HEK293T (cell line): ENCODE results near the gene GLDN.

Source experiments
- CTCF ChIA-PET: fragments of 350-600 bp; formaldehyde crosslinking; extraction: SDS; loops from one replicate; lab custom pipeline; 2021; ENCODE audit warnings: antibody characterized with exemption, inconsistent platforms; lab: Yijun Ruan, JAX
- POLR2A ChIA-PET: fragments of 350-600 bp; formaldehyde crosslinking; extraction: SDS; loops from one replicate; lab custom pipeline; 2020; ENCODE audit warnings: antibody characterized with exemption, inconsistent platforms; lab: Yijun Ruan, JAX
- DNase-seq: peaks from one replicate; pipeline ENCODE4 v3.0.0; 2012; ENCODE audit warnings: mixed read lengths; ENCODE audit errors: extremely low spot score
- ARNT ChIP-seq: fragments of 450-650 bp; IDR thresholded peaks from 2 replicates; pipeline ENCODE4 v1.6.1; 2017; ENCODE audit warnings: mild to moderate bottlenecking
- BHLHE40 ChIP-seq: fragments of 450-650 bp; IDR thresholded peaks from 2 replicates; pipeline ENCODE4 v1.6.1; 2016; ENCODE audit warnings: mild to moderate bottlenecking, moderate library complexity, borderline replicate concordance
- CTBP1 ChIP-seq: fragments of 450-650 bp; IDR thresholded peaks from 2 replicates; pipeline ENCODE4 v1.6.1; 2016; ENCODE audit warnings: borderline replicate concordance
- ELF4 ChIP-seq: fragments of 450-650 bp; IDR thresholded peaks from 2 replicates; pipeline ENCODE4 v1.6.1; 2017; ENCODE audit warnings: antibody characterized with exemption
- FOXA1 ChIP-seq: fragments of 450-650 bp; IDR thresholded peaks from 2 replicates; pipeline ENCODE4 v1.6.1; 2016; ENCODE audit warnings: mild to moderate bottlenecking
- FOXK2 ChIP-seq: fragments of 450-650 bp; IDR thresholded peaks from 2 replicates; pipeline ENCODE4 v1.6.1; 2016; ENCODE audit warnings: mild to moderate bottlenecking
- FOXM1 ChIP-seq: fragments of 450-650 bp; IDR thresholded peaks from 2 replicates; pipeline ENCODE4 v1.6.1; 2017; ENCODE audit warnings: mild to moderate bottlenecking, borderline replicate concordance
- HDGF ChIP-seq: fragments of 450-650 bp; IDR thresholded peaks from 2 replicates; pipeline ENCODE4 v1.6.1; 2017; ENCODE audit warnings: antibody characterized with exemption, borderline replicate concordance
- L3MBTL2 ChIP-seq: fragments of 450-650 bp; conservative IDR thresholded peaks from 2 replicates; pipeline ENCODE4 v1.6.1; 2016; ENCODE audit warnings: mild to moderate bottlenecking
- LEF1 ChIP-seq: fragments of 450-650 bp; IDR thresholded peaks from 2 replicates; pipeline ENCODE4 v1.6.1; 2017; ENCODE audit warnings: mild to moderate bottlenecking, borderline replicate concordance
- NFRKB ChIP-seq: fragments of 450-650 bp; IDR thresholded peaks from 2 replicates; pipeline ENCODE4 v1.6.1; 2016; ENCODE audit warnings: mild to moderate bottlenecking, moderate library complexity
- PKNOX1 ChIP-seq: fragments of 450-650 bp; IDR thresholded peaks from 2 replicates; pipeline ENCODE4 v1.6.1; 2016
- SP1 ChIP-seq: fragments of 450-650 bp; IDR thresholded peaks from 2 replicates; pipeline ENCODE4 v1.6.1; 2017
- SUZ12 ChIP-seq: fragments of 450-650 bp; IDR thresholded peaks from 2 replicates; pipeline ENCODE4 v1.6.1; 2016; ENCODE audit warnings: mild to moderate bottlenecking
- TARDBP ChIP-seq: fragments of 450-650 bp; IDR thresholded peaks from 2 replicates; pipeline ENCODE4 v1.6.1; 2016
- ZNF384 ChIP-seq: fragments of 450-650 bp; IDR thresholded peaks from 2 replicates; pipeline ENCODE4 v1.6.1; 2016

Gene GLDN

GRCh38 chr15:51307325-51307724 is 34.1 kb upstream of the GLDN start:
- TF ChIP-seq CTBP1 (no peak), FOXA1 (no peak), TARDBP (no peak), FOXK2 (no peak), SP1 (no peak), ARNT (no peak), ZNF384 (no peak)
- DNase-seq = no peak
- ChIA-PET CTCF (no interaction called here), POLR2A (no interaction called here)

- CTCF ChIA-PET = no interaction called here
These were observed 33.6 kb upstream of the GLDN start for GRCh38 chr15:51307811-51308210.

GRCh38 chr15:51310064-51310463 is 31.4 kb upstream of the GLDN start:
- TF ChIP-seq SUZ12 = no peak
- no peak for TF ChIP-seq TARDBP
- no peak for TF ChIP-seq L3MBTL2
- no peak for TF ChIP-seq ZNF384
- no peak for TF ChIP-seq ELF4
- no peak for TF ChIP-seq FOXM1
- no peak for TF ChIP-seq LEF1
- no peak for TF ChIP-seq BHLHE40
- TF ChIP-seq NFRKB = no peak
- no peak for TF ChIP-seq PKNOX1
- no peak for TF ChIP-seq ARNT
- no peak for TF ChIP-seq HDGF
- TF ChIP-seq FOXA1 = no peak
- TF ChIP-seq CTBP1 = no peak
- no peak for TF ChIP-seq SP1
- TF ChIP-seq FOXK2 = no peak
- DNase-seq = no peak
- CTCF ChIA-PET = no interaction called here
- POLR2A ChIA-PET = no interaction called here

More at GRCh38 chr15:51307811-51308210, 33.6 kb upstream of the GLDN start:
- TF ChIP-seq SUZ12 = no peak
- TF ChIP-seq ZNF384 = no peak
- no peak for TF ChIP-seq FOXK2
- TF ChIP-seq NFRKB = no peak
- TF ChIP-seq PKNOX1 = no peak
- no peak for TF ChIP-seq TARDBP
- TF ChIP-seq HDGF = no peak
- TF ChIP-seq FOXA1 = no peak
- TF ChIP-seq FOXM1 = no peak
- TF ChIP-seq LEF1 = no peak
- no peak for TF ChIP-seq L3MBTL2
- no peak for TF ChIP-seq ARNT
- TF ChIP-seq BHLHE40 = no peak
- TF ChIP-seq SP1 = no peak
- DNase-seq = no peak
- POLR2A ChIA-PET = no interaction called here

GRCh38 chr15:51311510-51311909 is 29.9 kb upstream of the GLDN start:
- no peak for DNase-seq
- TF ChIP-seq FOXA1 (no peak), ELF4 (no peak), ARNT (no peak), L3MBTL2 (no peak), HDGF (no peak), SP1 (no peak), ZNF384 (no peak), TARDBP (no peak), FOXK2 (no peak), FOXM1 (no peak), BHLHE40 (no peak), SUZ12 (no peak), NFRKB (no peak), PKNOX1 (no peak), LEF1 (no peak), CTBP1 (no peak)
- POLR2A ChIA-PET = no interaction called here
- CTCF ChIA-PET = interaction anchor here (1.2 kb wide), 1 partner anchor 90 kb away, joined by 3 read pairs; no protein-coding TSS in a partner anchor

- TF ChIP-seq SUZ12 (no peak), PKNOX1 (no peak), FOXM1 (no peak), ELF4 (no peak), BHLHE40 (no peak), ARNT (no peak), LEF1 (no peak), FOXA1 (no peak), L3MBTL2 (no peak), HDGF (no peak), NFRKB (no peak), FOXK2 (no peak), TARDBP (no peak), SP1 (no peak), CTBP1 (no peak)
- no peak for DNase-seq
- POLR2A ChIA-PET = no interaction called here
- CTCF ChIA-PET = interaction anchor here (1.2 kb wide), 1 partner anchor 89 kb away, joined by 3 read pairs; no protein-coding TSS in a partner anchor
These were observed 29.0 kb upstream of the GLDN start for GRCh38 chr15:51312166-51313073.
